GM19455 (cell line): ENCODE measurements around the gene CACNA1D.

ENCODE experiments used
- ATAC-seq: cut with Tn5 transposase; IDR thresholded peaks from one replicate; pipeline ENCODE4 v1.9.1; 2021; ENCODE audit not compliant: unreplicated experiment

The CACNA1D gene

GRCh38 chr3:53525765-53526703, 31.6 kb downstream of the CACNA1D start:
- ATAC-seq: no peak

GRCh38 chr3:53526704-53527055, 32.3 kb downstream of the CACNA1D start:
- ATAC-seq: no peak

GRCh38 chr3:53530205-53530604, 35.8 kb downstream of the CACNA1D start:
- no peak for ATAC-seq

GRCh38 chr3:53531749-53532148, 37.3 kb downstream of the CACNA1D start:
- ATAC-seq: no peak

- no peak for ATAC-seq
Measured at GRCh38 chr3:53533472-53533871, 39.1 kb downstream of the CACNA1D start.

- ATAC-seq: no peak
Measured at GRCh38 chr3:53534216-53534615, 39.8 kb downstream of the CACNA1D start.

GRCh38 chr3:53534676-53535400, 40.4 kb downstream of the CACNA1D start:
- no peak for ATAC-seq

- no peak for ATAC-seq
Measured at GRCh38 chr3:53536282-53536681, 41.9 kb downstream of the CACNA1D start.

GRCh38 chr3:53544357-53544756, 49.9 kb downstream of the CACNA1D start:
- no peak for ATAC-seq

GRCh38 chr3:53545310-53545995, 51.0 kb downstream of the CACNA1D start:
- no peak for ATAC-seq

GRCh38 chr3:53545996-53546359, 51.6 kb downstream of the CACNA1D start:
- ATAC-seq: no peak

GRCh38 chr3:53547327-53547726, 52.9 kb downstream of the CACNA1D start:
- no peak for ATAC-seq

- ATAC-seq: no peak
Measured at GRCh38 chr3:53550005-53550620, 55.7 kb downstream of the CACNA1D start.

GRCh38 chr3:53551324-53551723, 56.9 kb downstream of the CACNA1D start:
- ATAC-seq: no peak

GRCh38 chr3:53552730-53553129, 58.3 kb downstream of the CACNA1D start:
- no peak for ATAC-seq

- ATAC-seq: no peak
Measured at GRCh38 chr3:53553200-53553599, 58.8 kb downstream of the CACNA1D start.

- ATAC-seq: peak; percentile 77
Measured at GRCh38 chr3:53554559-53555067, 60.2 kb downstream of the CACNA1D start.

- ATAC-seq: peak; percentile 67
Measured at GRCh38 chr3:53555068-53555588, 60.7 kb downstream of the CACNA1D start.

GRCh38 chr3:53566461-53567145, 72.2 kb downstream of the CACNA1D start:
- ATAC-seq: no peak

- no peak for ATAC-seq
Measured at GRCh38 chr3:53570081-53570480, 75.7 kb downstream of the CACNA1D start.
